HG02798 (cell line): ENCODE data around the gene SETBP1.
A peak's percentile ranks its signal among the peaks of the same experiment; 100 is the strongest.

ENCODE experiments used
- ATAC-seq: cut with Tn5 transposase; IDR thresholded peaks from one replicate; pipeline ENCODE4 v1.9.1; 2021; ENCODE audit warnings: mild to moderate bottlenecking; ENCODE audit not compliant: unreplicated experiment, poor library complexity

The SETBP1 gene

GRCh38 chr18:44804033-44804432, 123.3 kb downstream of the SETBP1 start:
- no peak for ATAC-seq

GRCh38 chr18:44805176-44805575, 124.5 kb downstream of the SETBP1 start:
- ATAC-seq: no peak

GRCh38 chr18:44805643-44806042, 125.0 kb downstream of the SETBP1 start:
- no peak for ATAC-seq

GRCh38 chr18:44807766-44808165, 127.1 kb downstream of the SETBP1 start:
- no peak for ATAC-seq

GRCh38 chr18:44811572-44812125, 131.0 kb downstream of the SETBP1 start:
- ATAC-seq: peak; percentile 87

- no peak for ATAC-seq
These were observed 131.7 kb downstream of the SETBP1 start for GRCh38 chr18:44812426-44812825.

GRCh38 chr18:44813586-44813985, 132.9 kb downstream of the SETBP1 start:
- ATAC-seq: no peak

- ATAC-seq: no peak
These were observed 134.4 kb downstream of the SETBP1 start for GRCh38 chr18:44815108-44815507.

GRCh38 chr18:44816050-44816449, 135.4 kb downstream of the SETBP1 start:
- ATAC-seq: no peak

GRCh38 chr18:44816477-44816876, 135.8 kb downstream of the SETBP1 start:
- no peak for ATAC-seq

GRCh38 chr18:44817831-44818473, 137.3 kb downstream of the SETBP1 start:
- no peak for ATAC-seq

GRCh38 chr18:44818668-44819403, 138.1 kb downstream of the SETBP1 start:
- ATAC-seq: no peak

GRCh38 chr18:44819944-44820510, 139.3 kb downstream of the SETBP1 start:
- ATAC-seq: peak; percentile 59

GRCh38 chr18:44821924-44822323, 141.2 kb downstream of the SETBP1 start:
- no peak for ATAC-seq

GRCh38 chr18:44823286-44823685, 142.6 kb downstream of the SETBP1 start:
- no peak for ATAC-seq

GRCh38 chr18:44823782-44824181, 143.1 kb downstream of the SETBP1 start:
- no peak for ATAC-seq

GRCh38 chr18:44824884-44825283, 144.2 kb downstream of the SETBP1 start:
- ATAC-seq: no peak

- no peak for ATAC-seq
These were observed 146.0 kb downstream of the SETBP1 start for GRCh38 chr18:44826418-44827259.

- no peak for ATAC-seq
These were observed 147.4 kb downstream of the SETBP1 start for GRCh38 chr18:44828080-44828479.

GRCh38 chr18:44830581-44830980, 149.9 kb downstream of the SETBP1 start:
- no peak for ATAC-seq
